Stimulated activated CD8-positive, alpha-beta memory T cell treated with anti-CD3 and anti-CD28 coated beads, Interleukin-4, amount 100 ng/mL, for 24 hours (primary cell): ENCODE measurements around the gene BEST4.
"Not testable (repeated sequence)": the region's sequence is repeated elsewhere in the genome, so short reads cannot be mapped to it uniquely, and the experiment has no call there.

ENCODE experiments used
- DNase-seq: peaks from one replicate; pipeline ENCODE4 v3.0.0-alpha.2; 2020; ENCODE audit warnings: low read depth

The BEST4 gene

DNA sequence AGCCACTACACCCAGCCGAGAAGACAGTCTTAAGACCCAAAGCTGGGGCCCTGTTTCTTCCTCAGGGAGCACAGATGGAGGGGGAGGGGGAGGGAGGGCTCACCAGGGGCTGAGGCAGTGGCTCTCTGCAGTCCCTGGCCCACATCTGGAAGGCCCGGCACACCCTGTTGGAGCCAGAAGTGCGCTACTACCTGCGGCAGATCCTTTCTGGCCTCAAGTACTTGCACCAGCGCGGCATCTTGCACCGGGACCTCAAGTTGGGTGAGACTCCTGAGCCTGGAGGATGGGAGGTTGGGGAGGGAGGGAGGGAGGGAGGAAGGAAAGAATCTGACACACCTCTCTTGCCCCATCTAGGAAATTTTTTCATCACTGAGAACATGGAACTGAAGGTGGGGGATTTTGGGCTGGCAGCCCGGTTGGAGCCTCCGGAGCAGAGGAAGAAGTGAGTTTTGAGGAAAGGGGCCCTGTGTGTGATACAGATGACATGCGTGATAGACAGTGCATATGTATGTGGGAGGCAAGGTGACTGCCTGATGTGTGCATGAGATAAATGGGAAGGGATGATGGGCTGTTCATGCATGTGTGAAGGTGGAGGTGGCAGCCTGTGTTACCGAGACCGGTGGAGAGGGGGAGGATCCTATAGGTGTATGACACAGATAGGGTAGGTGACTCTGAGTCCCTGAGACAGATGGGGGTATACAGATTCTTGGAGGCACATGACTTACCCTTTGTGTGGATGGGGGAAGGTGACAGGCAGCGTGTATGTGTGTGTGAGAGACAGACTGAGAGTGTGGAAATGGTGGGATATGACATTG lies 13.7 kb upstream of the BEST4 start:
- DNase-seq, result no peak

DNA sequence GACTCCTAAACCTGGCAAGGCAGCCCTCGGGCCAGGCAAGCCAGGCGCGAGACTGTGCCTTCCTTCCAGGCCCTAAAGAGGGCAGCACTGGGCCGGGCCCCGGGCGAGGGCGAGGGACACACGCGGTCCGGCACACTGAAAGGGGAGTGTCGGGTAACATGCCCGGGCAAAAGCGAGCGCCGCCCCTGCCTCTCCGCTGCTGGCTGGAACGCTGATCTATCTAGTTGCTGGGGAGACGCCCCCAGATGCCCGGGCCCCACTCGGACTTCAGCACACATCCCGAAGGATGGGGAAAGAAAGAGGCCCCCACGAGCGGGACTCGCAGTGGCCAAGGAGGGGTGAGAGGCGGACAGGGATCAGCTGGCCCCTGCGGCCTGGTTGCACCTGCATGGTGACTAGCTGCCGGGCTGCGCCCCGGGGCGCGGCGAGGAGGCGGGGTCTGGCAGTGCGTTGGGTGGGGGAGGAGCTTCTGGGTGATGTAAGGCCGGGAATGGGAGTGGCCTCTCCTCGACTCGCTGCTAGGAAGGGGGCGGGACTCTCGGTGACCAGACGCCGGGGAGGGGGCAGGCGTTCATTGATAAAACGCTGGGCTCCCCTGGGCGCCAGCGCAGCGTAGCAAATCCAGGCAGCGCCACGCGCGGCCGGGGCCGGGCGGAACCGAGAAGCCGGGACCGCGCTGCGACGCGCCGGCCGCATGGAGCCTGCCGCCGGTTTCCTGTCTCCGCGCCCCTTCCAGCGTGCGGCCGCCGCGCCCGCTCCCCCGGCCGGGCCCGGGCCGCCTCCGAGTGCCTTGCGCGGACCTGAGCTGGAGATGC lies 12.0 kb upstream of the BEST4 start, which contains the start of gene PLK3:
TSS of gene PLK3 (plus strand) at position 608 of the 815 bp plus-strand sequence. CDS start at position 695, 87 bp downstream.
- DNase-seq, result peak; percentile 97

DNA sequence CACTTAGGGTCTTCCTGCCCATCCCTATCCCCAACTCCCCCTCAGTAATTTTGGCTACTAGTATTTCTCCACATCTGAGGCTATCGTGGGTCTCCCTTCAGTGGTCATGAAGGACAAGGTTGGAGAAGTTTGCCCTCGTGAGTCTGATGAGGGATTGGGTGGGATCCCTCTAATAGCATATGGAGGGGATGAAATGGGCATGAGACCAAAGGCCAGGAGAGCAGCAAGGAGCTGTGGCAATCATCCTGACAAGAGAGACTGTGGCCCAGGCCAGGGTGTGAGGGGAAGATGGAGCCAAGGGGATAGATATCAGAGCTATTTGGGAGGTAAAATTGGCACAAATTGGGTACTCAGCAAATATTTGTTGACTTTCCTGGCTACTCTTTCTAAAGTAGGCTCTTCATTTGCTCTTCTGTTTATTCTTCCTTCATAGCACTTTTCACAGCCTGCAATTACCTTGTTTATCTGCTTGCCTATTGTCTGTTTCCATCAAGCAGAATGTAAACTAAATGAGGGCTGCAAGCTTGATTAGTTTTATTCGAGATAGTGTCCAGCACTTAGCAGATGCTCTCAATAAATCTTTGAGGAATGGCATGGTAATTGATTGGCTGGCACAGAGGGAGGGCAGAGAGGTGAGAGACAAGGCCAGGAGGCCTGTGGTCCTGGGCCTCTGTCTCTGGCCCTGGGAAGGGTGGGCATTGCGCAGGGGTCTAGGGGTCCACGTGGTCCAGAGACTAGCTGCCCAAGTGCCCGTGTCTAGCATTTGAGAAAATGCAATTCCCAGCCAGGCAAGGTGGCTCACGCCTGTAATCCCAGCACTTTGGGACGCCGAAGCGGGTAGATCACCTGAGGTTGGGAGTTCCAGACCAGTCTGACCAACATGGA lies 10.8 kb upstream of the BEST4 start:
- DNase-seq, result no peak

DNA sequence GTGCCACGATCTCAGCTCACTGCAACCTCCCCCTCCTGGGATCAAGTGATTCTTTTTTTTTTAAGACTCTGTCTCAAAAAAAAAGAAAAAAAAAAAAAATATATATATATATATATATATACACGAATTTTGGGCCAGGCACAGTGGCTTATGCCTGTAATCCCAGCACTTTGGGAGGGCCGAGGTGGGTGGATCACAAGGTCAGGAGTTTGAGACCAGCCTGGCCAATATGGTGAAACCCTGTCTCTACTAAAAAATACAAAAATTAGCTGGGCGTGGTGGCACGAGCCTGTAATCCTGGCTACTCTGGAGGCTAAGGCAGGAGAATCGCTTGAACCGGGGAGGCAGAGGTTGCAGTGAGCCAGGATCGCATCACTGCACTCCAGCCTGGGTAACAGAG lies 9.9 kb upstream of the BEST4 start:
- DNase-seq, result not testable (repeated sequence)

DNA sequence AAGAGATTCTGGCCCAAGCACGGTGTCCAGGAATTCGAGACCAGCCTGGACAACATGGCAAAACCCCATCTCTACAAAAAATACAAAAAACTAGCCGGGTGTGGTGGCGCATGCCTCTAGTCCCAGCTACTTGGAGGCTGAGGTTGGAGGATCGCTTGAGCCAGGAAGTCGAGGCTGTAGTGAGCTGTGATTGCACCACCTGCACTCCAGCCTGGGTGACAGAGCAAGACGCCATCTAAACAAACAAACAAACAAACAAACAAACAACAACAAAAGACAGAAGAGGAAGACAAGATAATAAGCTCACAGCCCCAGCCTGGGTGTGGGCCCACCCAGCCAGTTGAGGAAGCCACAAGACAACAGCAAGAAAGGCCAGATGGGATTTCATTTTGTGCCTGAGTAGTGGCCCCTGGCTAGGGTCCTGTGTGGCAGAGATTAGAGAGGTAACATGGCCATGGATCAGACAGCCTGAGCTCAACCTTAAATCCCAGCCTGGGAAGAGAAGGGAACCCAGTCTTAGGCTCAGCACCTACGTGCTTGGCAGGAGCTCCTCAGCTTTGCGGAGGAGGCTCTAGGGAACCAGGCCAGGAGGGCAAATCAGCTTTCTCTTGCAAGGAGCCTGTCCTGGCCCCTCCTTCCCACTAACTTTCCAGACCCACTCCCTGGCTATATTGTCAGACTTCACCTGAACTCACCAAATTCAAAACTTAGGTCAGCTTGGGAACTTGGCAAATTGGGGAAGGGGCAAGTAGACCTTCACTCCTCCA lies 4.9 kb upstream of the BEST4 start:
- no peak for DNase-seq

DNA sequence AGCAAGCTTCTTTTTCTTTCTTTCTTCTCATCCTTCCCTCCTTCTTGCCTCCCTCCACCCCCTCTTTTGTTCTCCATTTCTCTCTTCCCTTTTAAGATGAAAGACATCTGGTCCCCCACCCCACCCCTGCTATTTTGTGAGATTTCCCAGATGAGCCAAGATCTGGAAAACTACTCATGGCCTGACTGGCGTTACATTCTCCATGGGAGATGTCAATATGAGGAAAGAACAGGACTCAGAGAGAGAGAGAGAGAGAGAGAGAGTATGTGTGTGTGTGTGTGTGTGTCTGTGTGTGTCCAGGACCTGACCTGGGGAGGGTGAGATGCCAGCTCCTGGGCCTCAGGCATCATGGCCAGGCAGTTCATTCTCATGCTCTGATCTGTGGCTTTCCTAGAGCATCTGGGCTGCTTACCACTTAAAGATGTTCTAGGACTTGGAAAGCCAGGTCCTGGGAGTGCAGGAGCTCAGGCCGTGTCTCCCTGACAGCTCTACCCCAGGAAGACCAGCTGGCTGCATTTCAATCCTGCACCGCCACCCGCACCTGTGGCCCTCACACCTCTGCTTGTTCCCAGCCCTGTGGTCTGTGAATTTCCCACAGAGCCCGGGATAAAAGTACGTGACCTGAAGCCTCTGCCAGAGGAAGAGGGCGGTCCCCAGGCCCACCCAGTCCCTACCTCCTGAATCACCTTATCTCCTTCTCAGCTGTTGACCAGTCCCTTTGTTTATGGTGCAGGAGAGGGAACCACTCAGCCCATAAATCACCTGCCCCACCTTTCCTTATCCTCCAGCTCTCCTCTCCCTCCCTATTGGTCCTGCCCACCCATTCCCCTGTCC lies 3.2 kb upstream of the BEST4 start:
- no peak for DNase-seq

DNA sequence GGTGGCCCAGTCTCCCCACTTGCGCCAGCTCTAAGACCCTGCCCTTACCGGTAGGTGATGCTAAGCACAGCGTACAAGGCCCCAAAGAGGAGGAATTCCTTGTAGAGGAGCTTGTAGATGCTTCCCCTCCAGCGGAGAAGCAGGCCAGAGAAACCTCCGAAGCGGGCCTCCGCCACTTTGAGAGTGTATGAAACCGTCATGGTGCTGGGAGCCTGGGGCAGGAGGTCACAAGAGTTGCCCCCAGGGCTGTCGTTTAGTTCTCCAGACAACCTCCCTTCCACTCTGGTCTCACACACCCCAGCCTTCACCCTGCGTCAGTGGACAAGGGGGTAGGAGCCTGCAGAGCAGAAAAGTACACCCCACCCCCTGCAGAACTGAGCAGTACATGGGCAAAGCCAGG lies 464 bp downstream of the BEST4 start:
- no peak for DNase-seq

DNA sequence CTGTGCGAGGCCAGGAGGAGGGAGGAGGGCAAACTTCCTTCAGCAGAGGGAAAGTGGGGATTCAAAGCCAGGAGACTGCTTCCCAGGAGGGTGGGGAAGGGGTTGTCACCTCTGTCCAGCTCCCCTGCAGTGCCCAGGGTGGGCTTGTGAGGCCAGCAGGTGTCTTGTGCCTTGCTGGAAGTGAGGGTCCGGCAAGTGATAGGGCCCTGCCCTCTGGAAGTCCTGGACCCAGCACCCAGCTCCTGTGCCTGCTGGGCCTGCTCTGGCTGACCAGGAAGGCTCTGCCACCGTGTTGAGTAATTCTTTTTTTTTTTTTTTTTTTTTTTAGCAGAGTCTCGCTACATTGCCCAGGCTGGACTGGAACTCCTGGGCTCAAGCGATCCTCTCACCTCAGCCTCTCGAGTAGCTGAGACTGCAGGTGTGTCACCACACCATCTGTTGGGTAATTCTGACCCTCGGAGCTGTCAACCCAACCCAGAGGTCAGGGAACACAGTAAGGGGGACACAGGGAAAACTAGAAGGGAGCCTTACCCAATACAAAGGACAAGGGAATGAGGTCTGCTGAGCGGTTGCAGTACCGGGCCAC lies 1.0 kb downstream of the BEST4 start:
- no peak for DNase-seq

DNA sequence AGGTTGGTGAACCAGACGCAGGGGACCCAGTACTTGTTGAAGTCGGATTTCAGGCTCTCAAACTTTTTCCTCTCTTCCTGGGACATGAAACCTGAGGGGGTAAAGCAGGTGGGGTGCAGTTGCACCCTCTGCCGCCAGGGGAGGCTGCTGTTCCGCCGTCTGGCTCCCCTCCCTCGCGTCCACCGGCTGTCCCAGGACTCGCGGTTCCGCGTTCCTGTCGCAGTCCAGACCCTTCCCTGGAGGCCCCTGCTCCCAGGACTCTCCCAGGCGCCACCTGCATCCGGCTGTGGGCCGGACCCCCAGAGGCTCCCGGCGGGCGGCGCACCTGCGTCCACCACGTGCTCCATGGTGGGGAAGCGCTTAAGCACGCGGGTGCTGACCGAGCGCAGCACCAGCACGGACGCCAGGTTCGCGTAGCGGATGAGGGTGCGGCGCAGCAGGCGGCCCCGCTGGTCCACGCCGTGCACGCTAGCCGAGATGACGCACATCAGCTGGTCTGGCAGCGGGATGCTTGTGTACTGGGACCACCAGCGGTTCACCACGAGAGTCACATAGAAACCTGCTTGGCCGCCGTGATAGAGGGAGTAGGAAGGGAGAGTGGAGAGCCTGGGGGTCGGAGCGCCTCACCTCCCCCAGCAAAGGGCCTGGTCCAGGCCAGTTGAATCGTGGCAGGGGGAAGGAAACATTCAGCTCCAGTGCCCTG lies 1.7 kb downstream of the BEST4 start:
- peak; percentile 57 for DNase-seq

DNA sequence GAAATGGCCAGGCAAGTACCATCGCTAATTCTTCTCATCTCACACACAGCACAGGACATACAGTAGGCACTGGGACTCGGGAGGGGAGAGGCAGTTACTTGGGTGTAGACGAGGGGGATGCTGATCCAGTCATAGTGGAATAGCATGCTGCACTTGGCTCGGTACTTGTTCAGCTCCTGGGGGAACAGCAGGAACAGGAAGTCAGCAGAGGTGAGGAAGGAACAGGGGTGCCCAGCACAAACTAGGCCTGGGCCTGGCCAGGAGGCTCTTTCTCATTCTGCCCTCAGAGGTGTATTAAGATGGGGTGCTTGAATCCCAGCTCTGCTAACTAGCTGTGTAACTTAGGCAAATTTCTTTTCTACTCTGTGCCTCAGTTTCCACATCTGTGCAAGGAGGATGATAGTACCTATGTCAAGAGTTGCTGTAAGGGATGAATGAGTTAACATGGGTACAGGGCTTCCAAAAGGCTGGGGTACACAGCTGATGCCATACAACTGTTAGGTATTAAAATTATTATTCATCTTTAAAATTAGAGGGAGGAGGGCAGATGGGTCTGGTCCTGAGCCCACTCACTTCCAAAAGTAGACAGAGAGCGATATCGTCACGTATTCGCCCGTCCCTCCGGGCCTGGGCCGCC lies 2.4 kb downstream of the BEST4 start:
- DNase-seq, result no peak

DNA sequence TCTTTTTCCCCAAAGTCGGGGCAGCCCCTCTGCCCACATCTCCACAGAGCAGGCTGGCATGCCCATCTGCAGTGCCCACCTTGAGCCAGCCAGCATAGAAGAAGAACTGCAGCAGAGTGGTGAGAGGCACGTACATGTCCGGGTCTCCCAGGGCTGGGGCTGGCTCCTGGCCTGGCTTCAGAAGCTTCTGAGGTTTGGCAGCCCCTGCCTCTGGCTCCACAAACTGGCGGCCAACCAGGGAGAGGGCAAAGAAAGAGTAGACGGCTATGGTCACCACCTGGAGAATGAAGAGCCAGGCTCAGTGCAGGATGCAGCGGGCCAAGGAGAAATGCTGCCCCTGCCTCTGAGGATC lies 3.0 kb downstream of the BEST4 start:
- DNase-seq, result no peak

DNA sequence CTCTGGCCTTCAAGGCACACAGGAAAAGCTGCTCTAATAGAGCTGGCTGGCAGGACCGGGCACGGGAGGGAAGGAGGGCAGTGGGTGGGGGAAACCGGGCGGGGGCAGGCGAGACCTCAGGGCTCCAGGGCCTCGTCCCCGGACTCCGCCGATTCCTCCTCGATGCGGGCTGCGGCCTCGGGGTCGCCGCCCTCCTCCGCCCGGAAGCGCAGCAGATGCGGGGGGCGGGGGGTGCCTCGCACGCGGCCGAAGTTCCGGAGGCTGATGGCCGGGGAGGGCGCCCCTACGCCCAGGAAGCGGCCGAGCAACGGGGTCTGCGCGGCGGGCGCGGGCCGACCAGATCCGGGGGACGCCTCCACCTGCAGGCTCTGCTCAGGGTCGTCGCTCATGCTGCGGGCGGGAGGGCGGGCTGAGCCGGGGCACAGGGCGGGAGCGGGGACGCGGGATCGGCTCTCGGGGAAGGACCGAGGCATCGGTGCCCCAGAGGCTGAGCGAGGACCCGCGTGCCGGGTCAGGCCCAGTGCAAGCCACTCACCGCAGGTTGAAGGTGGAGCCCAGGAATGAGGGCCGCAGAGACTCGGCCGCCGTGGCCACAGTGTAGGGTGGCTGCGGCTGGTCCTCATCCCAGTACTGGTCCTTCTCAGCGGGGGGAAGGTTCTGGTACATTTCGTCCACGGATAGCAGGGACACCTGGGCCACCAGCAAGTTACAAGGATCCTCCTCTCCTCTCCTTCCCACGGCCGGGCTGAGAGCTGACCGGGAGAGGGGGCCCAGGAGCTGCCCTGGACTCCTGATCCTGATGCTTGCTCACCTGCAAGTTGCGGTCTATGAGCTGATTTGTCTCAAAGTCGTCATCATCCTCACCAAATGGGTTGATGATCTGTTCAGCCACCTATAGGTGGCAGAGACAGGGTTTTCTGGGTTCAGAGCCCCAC lies 3.6 kb downstream of the BEST4 start:
- no peak for DNase-seq

DNA sequence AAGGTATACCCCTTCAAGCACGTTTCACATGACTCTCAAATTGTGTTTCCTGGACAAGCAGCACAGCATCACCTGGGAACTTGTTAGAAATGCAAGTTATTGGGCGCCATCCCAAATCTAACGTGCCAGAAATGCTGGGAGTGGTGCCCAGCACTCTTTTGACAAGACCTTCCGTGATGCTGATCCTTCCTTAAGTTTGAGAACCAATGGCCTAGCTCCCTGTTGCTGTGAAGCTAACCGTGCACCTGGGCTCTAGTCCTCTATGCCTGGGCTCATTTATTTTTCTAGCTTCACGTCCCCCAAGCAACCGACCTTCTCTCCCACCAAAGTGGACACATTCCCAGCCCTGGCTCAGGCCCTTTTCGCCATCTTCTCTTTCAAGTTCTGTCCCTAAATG lies 4.3 kb downstream of the BEST4 start:
- no peak for DNase-seq

DNA sequence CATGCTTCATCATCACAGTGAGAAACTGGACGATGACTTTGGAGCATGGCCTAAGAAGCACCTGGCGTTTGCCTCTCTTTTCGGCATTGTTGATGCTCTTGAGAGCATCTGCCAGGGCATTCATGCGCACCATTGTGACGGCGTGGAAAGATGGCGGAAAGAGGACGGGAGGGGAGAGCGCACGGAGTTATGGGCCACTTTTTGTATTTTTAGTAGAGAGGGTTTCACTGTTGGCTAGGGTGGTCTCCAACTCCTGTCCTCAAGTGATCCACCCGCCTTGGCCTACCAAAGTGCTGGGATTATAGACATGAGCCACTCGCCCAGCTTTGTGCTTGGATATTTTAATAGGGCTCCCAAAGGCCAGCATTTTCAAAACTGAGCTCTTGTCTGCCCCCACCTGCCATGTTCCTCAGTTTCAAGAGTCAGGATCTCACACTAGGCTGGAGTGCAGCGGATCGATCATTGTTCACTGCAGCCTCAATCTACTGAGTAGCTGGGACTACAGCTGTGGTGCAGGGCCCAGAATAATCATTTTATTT lies 7.3 kb downstream of the BEST4 start:
- DNase-seq, result no peak

DNA sequence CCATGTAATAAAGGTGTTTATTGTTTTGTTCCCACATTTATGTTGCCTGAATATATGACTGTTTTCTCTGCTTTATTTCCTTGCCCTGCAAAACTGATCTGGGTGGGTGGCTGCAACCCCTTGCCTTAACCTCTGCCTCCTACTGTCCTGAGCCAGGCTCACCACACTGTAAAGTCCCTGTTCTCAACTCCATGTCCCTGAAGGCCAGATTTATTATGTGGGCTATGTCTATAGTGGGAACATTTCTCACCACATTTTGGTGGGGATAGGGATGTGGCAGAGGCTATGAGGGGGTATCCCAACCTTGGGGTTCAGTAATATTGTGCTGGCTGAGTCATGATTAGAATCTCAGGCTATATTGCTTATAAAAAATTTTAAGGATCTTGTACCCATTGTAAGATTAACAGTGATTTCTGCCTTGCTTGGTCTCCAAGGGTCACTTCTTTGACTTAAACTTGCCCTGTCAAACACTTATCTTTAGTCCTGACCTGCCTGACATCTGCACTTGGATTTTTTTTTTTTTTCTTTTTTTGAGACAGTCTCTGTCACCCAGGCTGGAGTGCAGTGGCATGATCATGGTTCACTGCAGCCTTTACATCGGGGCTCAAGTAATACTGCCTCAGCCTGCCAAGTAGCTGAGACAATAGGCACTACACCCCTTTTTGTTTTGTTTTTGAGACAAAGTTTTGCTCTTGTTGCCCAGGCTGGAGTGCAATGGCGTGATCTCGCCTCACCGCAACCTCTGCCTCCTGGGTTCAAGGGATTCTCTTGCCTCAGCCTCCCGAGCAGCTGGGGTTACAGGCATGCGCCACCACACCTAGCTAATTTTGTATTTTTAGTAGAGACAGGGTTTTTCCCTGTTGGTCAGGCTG lies 9.0 kb downstream of the BEST4 start:
- no peak for DNase-seq

DNA sequence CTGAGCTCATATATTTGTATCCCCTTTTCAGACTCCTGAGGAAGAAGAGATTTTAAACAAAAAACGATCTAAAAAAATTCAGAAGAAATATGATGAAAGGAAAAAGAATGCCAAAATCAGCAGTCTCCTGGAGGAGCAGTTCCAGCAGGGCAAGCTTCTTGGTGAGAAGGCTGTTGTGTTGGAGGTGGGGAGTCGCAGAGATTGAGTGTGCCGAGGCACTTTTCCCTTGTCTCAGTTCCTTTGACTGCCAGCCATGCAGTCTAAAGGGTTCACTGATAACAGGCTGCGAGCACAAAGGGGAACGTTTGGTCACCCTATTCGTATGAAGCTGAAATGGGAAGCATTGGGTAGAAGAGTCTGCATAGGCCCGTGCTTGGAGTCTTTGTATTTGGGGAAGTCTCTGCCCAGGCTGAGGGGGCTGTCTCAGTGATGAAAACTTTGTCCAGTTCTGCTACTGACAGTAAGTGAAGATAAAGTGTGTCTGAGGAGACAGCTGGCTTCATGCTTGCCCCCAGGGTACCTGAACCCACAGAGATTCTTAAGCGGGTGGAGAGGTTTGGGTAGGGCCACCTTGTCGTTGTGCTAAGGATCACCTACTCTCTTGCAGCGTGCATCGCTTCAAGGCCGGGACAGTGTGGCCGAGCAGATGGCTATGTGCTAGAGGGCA lies 9.9 kb downstream of the BEST4 start:
- DNase-seq, result no peak
